ENCODE data around the gene PPP2R3A. TPM values are rescaled to one million over a fixed set of nuclear protein-coding genes. Genes with fewer than 3 reads are reported as not detected.
"Not testable (repeated sequence)": the region's sequence is repeated elsewhere in the genome, so short reads cannot be mapped to it uniquely, and the experiment has no call there.

The PPP2R3A gene
- total RNA-seq, 2 experiments from 2014 or later, result 0.05 to 0.21 TPM

GRCh38 chr3:136146981-136147729 is 181.6 kb downstream of the PPP2R3A start:
- Mint-ChIP-seq H3K36me3 (ENCODE audit: low read depth) (peaks cover 48% of the 10 kb centered on the region), H3K27me3 (ENCODE audit: low read depth) (no peaks in the 10 kb centered on the region), H3K4me1 (ENCODE audit: low read depth) (peaks cover 21% of the 10 kb centered on the region), H3K4me3 (no peak overlapping the region), H3K27ac (no peak overlapping the region), H3K9me3 (ENCODE audit: insufficient read depth) (no peaks in the 10 kb centered on the region)
- CTCF ChIA-PET, result interaction anchor here (0.9 to 1.4 kb wide), 4 partner anchors 49 to 867 kb away, joined by 3 to 4 read pairs (median 3); partner anchors contain the start of genes MSL2 and STAG1
- DNase-seq, result no peak
- no peak for ATAC-seq
- POLR2A ChIA-PET, result no interaction called here

- DNase-seq (no peak), ATAC-seq (no peak)
- H3K9me3 Mint-ChIP-seq (ENCODE audit: insufficient read depth), result no peaks in the 10 kb centered on the region
- H3K4me1 Mint-ChIP-seq (ENCODE audit: low read depth), result peaks cover 33% of the 10 kb centered on the region
- no peak overlapping the region for H3K27ac Mint-ChIP-seq
- ChIA-PET CTCF (interaction anchor here (1.3 kb wide), 1 partner anchor 30 kb away, joined by 3 read pairs; no protein-coding TSS in a partner anchor), POLR2A (no interaction called here)
- no peak overlapping the region for H3K4me3 Mint-ChIP-seq
- H3K36me3 Mint-ChIP-seq (ENCODE audit: low read depth), result peaks cover 56% of the 10 kb centered on the region
- no peaks in the 10 kb centered on the region for H3K27me3 Mint-ChIP-seq (ENCODE audit: low read depth)
These were observed 184.1 kb downstream of the PPP2R3A start for GRCh38 chr3:136149667-136150066.

GRCh38 chr3:136151219-136151618 is 185.7 kb downstream of the PPP2R3A start:
- ChIA-PET POLR2A (interaction anchor here (0.6 kb wide), 1 partner anchor 1922 kb away, joined by 3 read pairs; no protein-coding TSS in a partner anchor), CTCF (no interaction called here)
- Mint-ChIP-seq H3K4me1 (ENCODE audit: low read depth) (peaks cover 40% of the 10 kb centered on the region), H3K9me3 (ENCODE audit: insufficient read depth) (no peaks in the 10 kb centered on the region), H3K36me3 (ENCODE audit: low read depth) (peaks cover 54% of the 10 kb centered on the region), H3K27me3 (ENCODE audit: low read depth) (no peaks in the 10 kb centered on the region), H3K4me3 (no peak overlapping the region), H3K27ac (no peak overlapping the region)
- DNase-seq (no peak), ATAC-seq (no peak)

- ATAC-seq, result no peak
- H3K36me3 Mint-ChIP-seq (ENCODE audit: low read depth), result peaks cover 49% of the 10 kb centered on the region
- ChIA-PET POLR2A (no interaction called here), CTCF (no interaction called here)
- H3K27me3 Mint-ChIP-seq (ENCODE audit: low read depth), result no peaks in the 10 kb centered on the region
- H3K4me1 Mint-ChIP-seq (ENCODE audit: low read depth), result peaks cover 41% of the 10 kb centered on the region
- no peak overlapping the region for H3K4me3 Mint-ChIP-seq
- DNase-seq, result no peak
- no peak overlapping the region for H3K27ac Mint-ChIP-seq
- H3K9me3 Mint-ChIP-seq (ENCODE audit: insufficient read depth), result no peaks in the 10 kb centered on the region
These were observed 186.8 kb downstream of the PPP2R3A start for GRCh38 chr3:136152176-136152843.

- H3K27me3 Mint-ChIP-seq (ENCODE audit: low read depth), result no peaks in the 10 kb centered on the region
- POLR2A ChIA-PET, result no interaction called here
- CTCF ChIA-PET, result no interaction called here
- DNase-seq, result no peak
- H3K27ac Mint-ChIP-seq, result peak overlapping the region; percentile 11
- H3K9me3 Mint-ChIP-seq (ENCODE audit: insufficient read depth), result no peaks in the 10 kb centered on the region
- H3K4me1 Mint-ChIP-seq (ENCODE audit: low read depth), result peaks cover 44% of the 10 kb centered on the region
- ATAC-seq, result no peak
- H3K4me3 Mint-ChIP-seq, result no peak overlapping the region
- H3K36me3 Mint-ChIP-seq (ENCODE audit: low read depth), result peaks cover 47% of the 10 kb centered on the region
These were observed 187.4 kb downstream of the PPP2R3A start for GRCh38 chr3:136152963-136153362.

GRCh38 chr3:136161516-136161915 is 196.0 kb downstream of the PPP2R3A start:
- ATAC-seq (no peak), DNase-seq (no peak)
- Mint-ChIP-seq H3K9me3 (ENCODE audit: insufficient read depth) (no peaks in the 10 kb centered on the region), H3K4me1 (ENCODE audit: low read depth) (peaks cover 41% of the 10 kb centered on the region), H3K27ac (no peak overlapping the region), H3K36me3 (ENCODE audit: low read depth) (peaks cover 48% of the 10 kb centered on the region), H3K4me3 (no peak overlapping the region), H3K27me3 (ENCODE audit: low read depth) (no peaks in the 10 kb centered on the region)
- POLR2A ChIA-PET, result no interaction called here
- CTCF ChIA-PET, result no interaction called here

- ChIA-PET CTCF (no interaction called here), POLR2A (no interaction called here)
- no peaks in the 10 kb centered on the region for H3K27me3 Mint-ChIP-seq (ENCODE audit: low read depth)
- no peak overlapping the region for H3K27ac Mint-ChIP-seq
- DNase-seq, result no peak
- ATAC-seq, result no peak
- no peaks in the 10 kb centered on the region for H3K9me3 Mint-ChIP-seq (ENCODE audit: insufficient read depth)
- peaks cover 46% of the 10 kb centered on the region for H3K4me1 Mint-ChIP-seq (ENCODE audit: low read depth)
- peaks cover 49% of the 10 kb centered on the region for H3K36me3 Mint-ChIP-seq (ENCODE audit: low read depth)
- no peak overlapping the region for H3K4me3 Mint-ChIP-seq
These were observed 196.8 kb downstream of the PPP2R3A start for GRCh38 chr3:136162322-136162721.

- ATAC-seq; DNase-seq; H3K4me3 Mint-ChIP-seq; H3K27ac Mint-ChIP-seq; POLR2A ChIA-PET; CTCF ChIA-PET; H3K27me3 Mint-ChIP-seq (ENCODE audit: low read depth); H3K9me3 Mint-ChIP-seq (ENCODE audit: insufficient read depth): not testable (repeated sequence)
- Mint-ChIP-seq H3K4me1 (ENCODE audit: low read depth) (peaks cover 50% of the 10 kb centered on the region), H3K36me3 (ENCODE audit: low read depth) (peaks cover 50% of the 10 kb centered on the region)
These were observed 198.1 kb downstream of the PPP2R3A start for GRCh38 chr3:136163607-136164006.

- no peak for DNase-seq
- Mint-ChIP-seq H3K9me3 (ENCODE audit: insufficient read depth) (no peaks in the 10 kb centered on the region), H3K4me1 (ENCODE audit: low read depth) (peaks cover 44% of the 10 kb centered on the region), H3K4me3 (no peak overlapping the region), H3K36me3 (ENCODE audit: low read depth) (peaks cover 38% of the 10 kb centered on the region), H3K27me3 (ENCODE audit: low read depth) (no peaks in the 10 kb centered on the region), H3K27ac (no peak overlapping the region)
- POLR2A ChIA-PET, result no interaction called here
- no peak for ATAC-seq
- CTCF ChIA-PET, result no interaction called here
These were observed 201.0 kb downstream of the PPP2R3A start for GRCh38 chr3:136166507-136166906.

GRCh38 chr3:136168236-136168635 is 202.7 kb downstream of the PPP2R3A start:
- CTCF ChIA-PET; H3K4me3 Mint-ChIP-seq; ATAC-seq; H3K9me3 Mint-ChIP-seq (ENCODE audit: insufficient read depth); POLR2A ChIA-PET; H3K27me3 Mint-ChIP-seq (ENCODE audit: low read depth); DNase-seq; H3K27ac Mint-ChIP-seq: not testable (repeated sequence)
- Mint-ChIP-seq H3K36me3 (ENCODE audit: low read depth) (peaks cover 31% of the 10 kb centered on the region), H3K4me1 (ENCODE audit: low read depth) (peaks cover 41% of the 10 kb centered on the region)

- Mint-ChIP-seq H3K4me3 (no peak overlapping the region), H3K4me1 (ENCODE audit: low read depth) (peaks cover 29% of the 10 kb centered on the region)
These were observed 205.6 kb downstream of the PPP2R3A start for GRCh38 chr3:136171097-136171542.

GRCh38 chr3:136173939-136174490 is 208.5 kb downstream of the PPP2R3A start:
- CTCF ChIA-PET, result interaction anchor here (1.6 kb wide), 1 partner anchor 9 kb away, joined by 4 read pairs; no protein-coding TSS in a partner anchor
- POLR2A ChIA-PET, result interaction anchor here (1.1 kb wide), 1 partner anchor 19 kb away, joined by 3 read pairs; no protein-coding TSS in a partner anchor
- H3K36me3 Mint-ChIP-seq (ENCODE audit: low read depth), result peaks cover 13% of the 10 kb centered on the region
- H3K27ac Mint-ChIP-seq, result no peak overlapping the region
- no peaks in the 10 kb centered on the region for H3K27me3 Mint-ChIP-seq (ENCODE audit: low read depth)
- no peak for ATAC-seq
- no peak overlapping the region for H3K4me3 Mint-ChIP-seq
- H3K9me3 Mint-ChIP-seq (ENCODE audit: insufficient read depth), result no peaks in the 10 kb centered on the region
- DNase-seq, result no peak
- H3K4me1 Mint-ChIP-seq (ENCODE audit: low read depth), result peaks cover 12% of the 10 kb centered on the region

More at GRCh38 chr3:136171097-136171542, 205.6 kb downstream of the PPP2R3A start:
- Mint-ChIP-seq H3K36me3 (ENCODE audit: low read depth) (peaks cover 20% of the 10 kb centered on the region), H3K9me3 (ENCODE audit: insufficient read depth) (no peaks in the 10 kb centered on the region), H3K27me3 (ENCODE audit: low read depth) (no peaks in the 10 kb centered on the region), H3K27ac (peak overlapping the region; percentile 61)
- POLR2A ChIA-PET, result no interaction called here
- DNase-seq (no peak), ATAC-seq (no peak)
- CTCF ChIA-PET, result interaction anchor here (0.8 to 1.8 kb wide), 2 partner anchors 27 to 861 kb away, joined by 3 to 5 read pairs; no protein-coding TSS in a partner anchor

All from activated CD8-positive, alpha-beta T cell treated with anti-CD3 and anti-CD28 coated beads, Interleukin-2, amount 10 ng/mL, durations not matched to agents 7 days and 5 days (primary cell).